ENCODE data around the gene DMRT2. TPM values are rescaled to one million over a fixed set of nuclear protein-coding genes. Genes with fewer than 3 reads are reported as not detected.

Gene DMRT2
- total RNA-seq, 1 experiment from 2014 or later = not detected

DNA sequence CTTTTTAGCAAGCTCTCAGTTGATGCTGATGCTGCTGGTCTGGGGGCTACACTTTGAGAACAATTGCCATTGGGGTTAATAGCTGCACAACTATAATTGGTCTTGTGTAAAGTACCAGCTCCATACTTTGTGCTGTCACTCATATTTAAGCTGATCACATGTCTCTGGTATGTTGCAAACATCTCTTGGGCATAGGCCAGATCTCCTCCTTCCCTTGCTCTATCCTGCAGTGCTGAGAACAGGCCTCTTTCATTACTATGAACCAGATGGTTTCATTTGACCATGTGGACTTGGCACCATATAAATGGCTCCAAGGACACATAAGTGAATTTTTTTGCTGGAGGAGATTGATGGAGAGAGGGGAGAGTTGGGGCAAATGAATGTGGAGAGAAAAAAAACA, 48.4 kb downstream of the DMRT2 start:
- H2BK12ac ChIP-seq (ENCODE audit: insufficient read length, low read depth, low read length) = no peak overlapping the region
- H2AK5ac ChIP-seq (ENCODE audit: insufficient read length, low read length) = no peak overlapping the region
- no peak overlapping the region for H3K27ac ChIP-seq (ENCODE audit: insufficient read length, low read depth, low read length)
- H2AFZ ChIP-seq (ENCODE audit: low read length) = no peak overlapping the region
- no peaks in the 10 kb centered on the region for H3K4me1 ChIP-seq (ENCODE audit: insufficient read depth, low read length)
- no peak overlapping the region for H2BK20ac ChIP-seq (ENCODE audit: low read depth, low read length, poor library complexity, severe bottlenecking)
- H4K8ac ChIP-seq (replicated peaks; ENCODE audit: insufficient read length, low read depth, low read length) = no peak overlapping the region
- H3K27me3 ChIP-seq (ENCODE audit: insufficient read depth, low read length) = no peaks in the 10 kb centered on the region
- no peaks in the 10 kb centered on the region for H4K20me1 ChIP-seq (ENCODE audit: control insufficient read depth, insufficient read depth, insufficient read length)
- Mint-ChIP-seq H3K27me3 (ENCODE audit: low read depth) (peaks cover 16% of the 10 kb centered on the region), H3K9me3 (peaks cover under 1 to 18% of the 10 kb centered on the region in 2 experiments; a peak in 3 of 5 replicates), H3K27ac (no peak overlapping the region), H3K4me3 (no peak overlapping the region), H3K36me3 (ENCODE audit: insufficient read depth in 1 of 3, low read depth in 3 of 3) (no peaks in the 10 kb centered on the region), H3K4me1 (peaks cover 0 to 11% of the 10 kb centered on the region in 2 experiments; a peak in 2 of 4 replicates)
- no peak overlapping the region for H3K14ac ChIP-seq (ENCODE audit: insufficient read depth, low read length)
- H2BK15ac ChIP-seq (ENCODE audit: low read depth, low read length) = no peak overlapping the region
- TF ChIP-seq, protein P1, sequence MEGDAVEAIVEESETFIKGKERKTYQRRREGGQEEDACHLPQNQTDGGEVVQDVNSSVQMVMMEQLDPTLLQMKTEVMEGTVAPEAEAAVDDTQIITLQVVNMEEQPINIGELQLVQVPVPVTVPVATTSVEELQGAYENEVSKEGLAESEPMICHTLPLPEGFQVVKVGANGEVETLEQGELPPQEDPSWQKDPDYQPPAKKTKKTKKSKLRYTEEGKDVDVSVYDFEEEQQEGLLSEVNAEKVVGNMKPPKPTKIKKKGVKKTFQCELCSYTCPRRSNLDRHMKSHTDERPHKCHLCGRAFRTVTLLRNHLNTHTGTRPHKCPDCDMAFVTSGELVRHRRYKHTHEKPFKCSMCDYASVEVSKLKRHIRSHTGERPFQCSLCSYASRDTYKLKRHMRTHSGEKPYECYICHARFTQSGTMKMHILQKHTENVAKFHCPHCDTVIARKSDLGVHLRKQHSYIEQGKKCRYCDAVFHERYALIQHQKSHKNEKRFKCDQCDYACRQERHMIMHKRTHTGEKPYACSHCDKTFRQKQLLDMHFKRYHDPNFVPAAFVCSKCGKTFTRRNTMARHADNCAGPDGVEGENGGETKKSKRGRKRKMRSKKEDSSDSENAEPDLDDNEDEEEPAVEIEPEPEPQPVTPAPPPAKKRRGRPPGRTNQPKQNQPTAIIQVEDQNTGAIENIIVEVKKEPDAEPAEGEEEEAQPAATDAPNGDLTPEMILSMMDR (conservative IDR thresholded peaks at IDR 0.05) = no peak
- H2BK5ac ChIP-seq (ENCODE audit: insufficient read length, low read length) = no peak overlapping the region
- H3K18ac ChIP-seq (ENCODE audit: insufficient read length, low read depth, low read length) = no peak overlapping the region
- no peak for DNase-seq
- H3K9me3 ChIP-seq (ENCODE audit: control insufficient read depth, low read depth, low read length) = peaks cover 4% of the 10 kb centered on the region
- H2BK120ac ChIP-seq (ENCODE audit: low read depth, low read length, poor library complexity, severe bottlenecking) = no peak overlapping the region
- no peak overlapping the region for H4K91ac ChIP-seq (ENCODE audit: insufficient read length, low read depth, low read length)
- no peaks in the 10 kb centered on the region for H3K23me2 ChIP-seq (ENCODE audit: insufficient read length, low read depth, low read length, poor library complexity, severe bottlenecking)
- H3K9ac ChIP-seq (ENCODE audit: extremely low read depth, insufficient read length, low read length) = no peak overlapping the region
- H3T11ph ChIP-seq (ENCODE audit: low read length) = no peak overlapping the region
- no peak overlapping the region for H3K4me2 ChIP-seq (ENCODE audit: insufficient read depth, insufficient read length, low read length)
- H3K56ac ChIP-seq (ENCODE audit: insufficient read length, low read depth, low read length) = no peak overlapping the region
- no peaks in the 10 kb centered on the region for H3K79me1 ChIP-seq (ENCODE audit: insufficient read depth, low read depth, low read length, poor library complexity, severe bottlenecking)
- no peak overlapping the region for H4K5ac ChIP-seq (ENCODE audit: insufficient read length, low read depth, low read length)
- H3K23ac ChIP-seq (ENCODE audit: insufficient read length, low read depth, low read length) = no peak overlapping the region
- H3K79me2 ChIP-seq (ENCODE audit: insufficient read depth, low read length) = no peaks in the 10 kb centered on the region
- H3K4ac ChIP-seq (ENCODE audit: low read depth, low read length) = no peak overlapping the region
